HG02973 (cell line): ENCODE results near the gene BCL2L11.

Source experiments
- ATAC-seq: cut with Tn5 transposase; IDR thresholded peaks from one replicate; pipeline ENCODE4 v1.9.1; 2021; ENCODE audit warnings: moderate library complexity; ENCODE audit not compliant: unreplicated experiment

The BCL2L11 gene

DNA sequence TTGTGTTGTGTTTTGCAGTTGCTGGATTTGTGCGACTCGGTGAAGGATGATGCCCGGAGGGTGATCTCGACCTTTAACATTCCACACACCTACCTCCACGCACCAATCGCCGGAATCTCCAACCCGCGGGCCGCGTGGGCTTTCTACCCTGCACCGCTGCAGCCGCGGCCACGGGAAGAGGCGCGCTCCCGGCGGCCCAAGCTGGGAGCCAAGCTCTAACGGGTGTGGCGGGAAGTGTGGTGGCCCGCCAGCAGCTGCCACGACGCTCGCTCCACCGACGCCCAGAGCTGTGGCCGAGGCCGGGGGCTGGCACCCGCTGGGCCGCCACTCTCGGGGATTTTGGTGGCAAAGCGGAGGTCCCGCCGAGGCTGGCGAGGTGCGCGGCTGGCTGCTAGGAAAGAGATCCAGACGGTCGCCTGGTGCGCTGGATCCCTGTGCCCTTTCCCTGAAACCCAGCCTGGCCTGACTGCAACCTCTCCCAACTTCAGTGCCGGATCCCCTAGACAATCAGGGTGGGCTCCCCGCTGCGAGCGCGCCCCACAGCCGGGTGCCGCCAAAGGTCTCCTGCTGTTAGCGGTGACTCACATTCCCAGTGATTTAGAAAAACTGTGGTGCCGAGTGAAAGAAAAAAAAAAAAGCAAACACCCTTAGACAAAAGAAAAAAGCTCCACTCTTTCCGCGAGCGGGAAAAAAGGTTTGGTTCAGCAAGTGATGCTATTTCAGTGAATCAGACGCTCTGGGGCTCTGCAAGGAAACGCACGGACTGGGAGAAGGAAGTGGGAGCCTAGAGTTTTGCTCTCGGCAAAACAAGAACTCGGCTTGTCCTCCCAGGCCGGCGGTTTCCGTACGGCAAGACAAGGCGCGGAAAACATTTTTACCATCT lies 2.9 kb upstream of the BCL2L11 start:
- ATAC-seq: no peak

DNA sequence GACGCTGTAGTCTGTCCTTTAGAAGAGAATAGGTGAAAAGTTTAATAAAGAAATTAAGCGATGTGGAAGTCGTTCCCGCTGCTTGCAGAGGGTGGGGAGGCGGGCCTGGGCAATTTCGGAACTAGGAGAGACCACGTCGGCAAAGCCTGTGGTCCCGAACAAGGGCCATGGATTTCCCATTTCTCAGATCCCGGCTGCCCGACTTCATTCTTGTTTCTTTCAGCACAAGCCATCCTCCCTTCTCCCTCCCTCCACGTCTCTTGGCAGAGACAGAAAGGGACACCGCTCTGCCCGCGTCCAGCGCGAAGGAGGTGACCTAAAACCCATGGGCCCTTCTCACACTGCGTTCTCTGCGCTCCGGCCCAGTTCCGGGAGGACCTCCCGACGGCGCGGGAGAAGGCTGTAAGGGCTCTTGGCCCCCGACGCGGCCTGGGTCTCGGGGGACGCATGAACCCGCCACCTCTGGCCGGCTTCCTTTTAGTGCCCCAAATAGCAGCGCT lies 2.2 kb upstream of the BCL2L11 start:
- no peak for ATAC-seq

DNA sequence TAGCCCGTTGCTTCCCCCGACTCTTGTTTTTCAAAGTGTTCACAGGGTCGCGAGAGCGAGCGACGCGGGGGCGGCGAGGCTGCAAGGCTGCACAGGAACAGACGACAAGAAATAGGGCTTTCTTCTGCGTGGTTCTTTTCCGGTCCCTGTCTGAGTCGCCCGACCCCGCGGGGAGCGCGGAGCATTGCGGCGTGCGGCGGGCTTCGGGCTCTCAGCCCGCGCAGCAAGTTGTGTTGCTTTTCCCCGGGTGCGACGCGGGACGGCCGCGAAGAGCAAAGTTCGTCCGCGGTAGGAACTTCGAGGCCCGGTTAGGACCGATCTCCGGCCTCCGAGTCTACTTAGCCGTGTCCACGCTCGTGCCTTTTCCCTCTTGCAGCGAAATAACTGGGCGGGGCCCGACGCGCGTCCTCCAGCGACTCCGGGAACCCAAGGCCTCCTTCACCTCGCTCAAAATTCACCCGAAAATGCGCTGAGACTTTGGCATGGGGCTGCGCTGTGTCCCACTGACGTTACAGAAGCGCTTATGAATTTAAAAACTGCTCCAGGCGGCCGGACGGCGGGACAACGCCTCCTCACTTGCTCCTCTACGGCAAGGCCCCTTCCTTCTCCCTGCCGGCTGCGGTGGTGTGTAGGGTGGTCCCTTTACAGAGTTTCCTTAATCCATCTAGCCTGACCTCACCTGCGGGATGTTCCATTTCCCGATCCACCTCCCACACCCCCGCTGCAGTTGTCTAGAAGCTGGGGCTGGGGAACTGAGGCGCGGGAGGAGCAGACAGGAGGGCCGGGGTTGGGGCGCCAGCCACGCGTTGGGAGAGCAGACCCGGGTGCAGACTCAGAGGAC lies 1.5 kb upstream of the BCL2L11 start:
- ATAC-seq: no peak

DNA sequence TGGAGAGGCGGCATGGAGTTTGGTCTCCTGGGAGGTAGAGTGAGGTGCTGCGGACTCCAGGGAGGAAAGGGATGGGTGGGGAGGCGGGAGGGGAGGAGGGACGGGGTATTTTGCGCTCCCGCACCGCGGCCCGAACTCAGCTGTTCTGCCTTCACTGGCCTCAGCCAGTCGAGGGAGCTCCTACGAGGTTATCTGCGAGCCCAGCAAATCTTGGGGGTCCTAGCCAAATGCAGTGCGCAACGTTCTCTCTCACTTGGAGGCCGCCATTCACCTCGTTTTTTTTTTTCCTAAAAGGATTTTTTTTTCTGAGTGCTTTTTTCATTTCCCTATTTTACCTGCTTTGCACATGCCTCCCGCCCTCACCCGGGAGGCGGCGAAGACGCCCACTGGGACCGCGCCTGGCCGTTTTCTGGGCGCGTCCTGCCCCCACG lies 877 bp upstream of the BCL2L11 start:
- no peak for ATAC-seq

DNA sequence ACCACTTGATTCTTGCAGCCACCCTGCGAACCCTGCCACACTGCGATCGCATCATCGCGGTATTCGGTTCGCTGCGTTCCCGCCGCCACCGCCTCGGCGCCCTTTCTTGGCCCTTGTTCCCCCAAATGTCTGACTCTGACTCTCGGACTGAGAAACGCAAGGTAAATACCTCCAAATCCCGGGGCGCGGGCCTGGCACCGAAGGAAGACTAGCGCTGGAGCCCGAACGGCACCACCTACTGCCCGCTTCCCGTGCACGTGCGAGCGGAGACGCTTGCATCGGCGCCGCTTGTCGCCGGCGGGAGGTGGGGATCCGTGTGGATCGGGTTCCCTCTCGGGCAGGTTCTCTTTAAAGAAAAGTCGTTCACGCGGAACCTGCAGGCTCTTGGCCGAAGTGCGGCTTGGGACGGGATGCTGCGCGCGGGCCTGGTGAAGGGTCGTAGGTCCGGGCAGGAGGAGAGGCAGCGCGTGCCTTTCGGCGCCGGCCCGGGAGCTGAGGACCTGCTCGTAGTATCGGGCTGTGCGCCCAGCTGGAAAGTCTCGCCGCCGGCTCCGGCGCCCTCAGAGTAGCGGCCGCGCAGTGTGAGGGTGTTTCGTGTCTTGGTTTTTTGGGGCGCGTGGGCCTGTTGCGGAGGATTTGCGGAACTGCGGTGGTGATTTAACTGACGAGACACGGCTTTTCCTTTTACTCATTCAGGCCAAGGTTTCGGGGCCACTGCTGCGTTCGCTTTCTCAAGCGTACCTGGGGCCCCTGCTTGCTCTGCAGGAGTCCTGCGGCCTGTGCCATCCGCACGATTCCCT lies 514 bp downstream of the BCL2L11 start:
- ATAC-seq: peak; percentile 2

DNA sequence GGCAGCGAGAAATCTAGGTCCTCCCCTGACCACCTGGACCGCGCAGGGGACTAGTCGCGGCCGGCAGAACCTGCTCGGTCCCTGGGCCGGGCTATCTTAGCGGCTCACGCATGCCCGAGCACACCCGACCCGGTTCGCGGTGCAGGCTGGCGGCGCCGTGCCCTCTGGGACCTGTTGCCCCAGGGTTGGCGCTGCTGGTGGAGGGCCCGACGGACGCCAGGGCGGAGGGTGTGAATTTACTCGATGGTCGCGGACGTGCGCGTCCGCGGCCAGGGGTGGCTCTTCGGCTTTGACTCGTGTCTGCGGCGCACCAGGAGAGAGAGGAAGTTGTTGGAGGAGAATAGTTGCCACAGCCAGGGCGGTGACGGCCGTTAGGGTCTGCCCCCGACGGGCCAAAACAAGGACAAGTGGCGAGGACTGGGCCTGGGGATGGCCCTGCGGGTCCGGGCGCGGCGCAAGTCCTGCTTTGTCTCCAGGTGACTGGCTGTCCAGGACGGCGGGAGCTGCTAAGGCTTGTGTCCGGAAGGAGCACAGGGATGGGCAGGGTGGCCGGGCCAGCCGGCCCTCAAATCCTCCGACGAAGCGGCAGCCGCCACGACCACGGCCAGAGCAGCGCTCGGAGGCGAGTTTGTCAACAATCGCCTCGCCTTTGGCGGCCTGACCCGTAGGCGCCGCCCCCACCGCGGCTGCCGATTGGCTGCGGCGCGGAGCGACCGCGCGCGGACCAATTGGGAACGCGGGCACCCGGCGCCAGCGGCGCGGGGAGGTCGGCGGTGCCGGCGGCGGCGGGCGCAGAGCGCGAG lies 1.3 kb downstream of the BCL2L11 start:
- peak; percentile 37 for ATAC-seq

DNA sequence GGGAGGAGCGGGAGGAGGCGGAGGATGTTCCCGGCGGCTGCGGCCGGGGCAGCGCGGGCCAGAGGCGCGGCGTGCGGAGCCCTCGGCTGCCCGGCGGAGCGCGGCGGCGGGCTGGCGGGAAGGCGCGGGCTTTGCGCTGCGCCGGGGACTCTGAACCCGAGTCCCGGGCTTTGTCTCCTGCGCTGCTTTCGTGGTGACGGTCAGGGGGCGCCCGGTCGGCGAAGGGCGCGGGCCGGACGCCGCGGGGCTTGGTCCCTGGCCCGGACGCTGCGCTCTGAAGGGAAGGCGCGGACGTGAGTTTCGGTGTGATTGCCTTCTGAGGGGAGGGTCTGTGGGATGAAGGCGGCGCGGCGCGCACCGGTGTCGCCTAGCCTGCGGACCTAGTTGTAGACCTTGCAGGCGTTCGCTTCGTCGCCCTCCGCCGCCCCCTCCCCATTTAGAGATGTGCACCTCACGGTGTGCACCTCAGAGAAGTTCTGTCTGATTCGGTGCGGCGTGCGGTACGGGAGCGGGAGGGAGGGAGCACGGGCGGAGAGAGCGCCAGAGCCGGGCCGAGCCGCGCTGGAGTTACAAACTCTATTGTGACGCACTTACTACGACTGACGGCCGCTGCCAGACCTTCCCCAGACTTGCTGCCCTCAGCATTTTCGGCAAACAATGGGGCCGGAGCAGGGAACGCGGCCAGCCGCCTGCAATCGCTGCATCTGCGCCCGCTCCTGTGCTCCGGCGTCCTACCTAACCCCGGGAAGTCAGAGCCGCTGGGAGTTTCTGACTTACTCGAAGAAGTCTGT lies 2.1 kb downstream of the BCL2L11 start:
- ATAC-seq: no peak

DNA sequence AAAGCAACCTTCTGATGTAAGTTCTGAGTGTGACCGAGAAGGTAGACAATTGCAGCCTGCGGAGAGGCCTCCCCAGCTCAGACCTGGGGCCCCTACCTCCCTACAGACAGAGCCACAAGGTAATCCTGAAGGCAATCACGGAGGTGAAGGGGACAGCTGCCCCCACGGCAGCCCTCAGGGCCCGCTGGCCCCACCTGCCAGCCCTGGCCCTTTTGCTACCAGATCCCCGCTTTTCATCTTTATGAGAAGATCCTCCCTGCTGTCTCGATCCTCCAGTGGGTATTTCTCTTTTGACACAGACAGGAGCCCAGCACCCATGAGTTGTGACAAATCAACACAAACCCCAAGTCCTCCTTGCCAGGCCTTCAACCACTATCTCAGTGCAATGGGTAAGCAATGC lies 3.0 kb downstream of the BCL2L11 start:
- ATAC-seq: no peak

DNA sequence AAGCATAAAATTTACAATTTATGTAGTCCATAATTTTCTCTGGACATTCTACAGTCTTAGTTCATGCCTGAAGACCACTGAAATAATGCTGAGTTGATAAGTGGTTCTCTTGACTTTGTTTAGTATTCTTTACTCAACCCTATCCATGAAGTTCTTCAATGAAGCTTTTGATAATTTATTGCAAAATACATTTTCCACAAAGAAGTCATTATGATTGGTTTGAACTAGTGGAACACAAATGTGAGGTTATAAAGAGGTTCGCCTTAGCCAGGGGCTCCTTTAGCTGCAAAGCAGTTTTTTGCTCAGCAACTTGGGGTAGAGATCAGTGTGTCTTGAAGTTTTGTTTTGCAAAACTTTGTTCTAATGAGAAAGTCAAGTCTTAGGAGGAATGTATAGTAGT lies 5.9 kb downstream of the BCL2L11 start:
- ATAC-seq: no peak

DNA sequence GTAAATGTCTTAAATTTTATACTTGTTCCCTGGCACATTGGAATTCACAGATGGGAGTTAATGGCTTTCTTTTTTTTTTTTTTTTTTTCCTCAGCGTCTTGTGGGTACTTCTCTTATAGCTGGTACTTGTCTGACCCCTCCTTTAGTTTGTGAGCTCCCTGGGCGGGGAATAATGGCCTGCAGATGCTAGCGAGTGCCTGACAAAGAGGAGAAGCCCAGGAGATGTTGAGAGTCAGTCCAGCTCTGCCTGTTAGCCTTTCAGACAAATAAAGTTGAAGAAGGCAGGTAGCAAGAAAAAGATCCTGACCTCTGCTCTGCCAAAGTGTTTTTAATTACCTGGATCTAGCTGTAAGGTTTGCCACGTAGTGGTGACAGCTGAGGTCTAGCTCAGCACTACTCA lies 6.6 kb downstream of the BCL2L11 start:
- ATAC-seq: no peak

DNA sequence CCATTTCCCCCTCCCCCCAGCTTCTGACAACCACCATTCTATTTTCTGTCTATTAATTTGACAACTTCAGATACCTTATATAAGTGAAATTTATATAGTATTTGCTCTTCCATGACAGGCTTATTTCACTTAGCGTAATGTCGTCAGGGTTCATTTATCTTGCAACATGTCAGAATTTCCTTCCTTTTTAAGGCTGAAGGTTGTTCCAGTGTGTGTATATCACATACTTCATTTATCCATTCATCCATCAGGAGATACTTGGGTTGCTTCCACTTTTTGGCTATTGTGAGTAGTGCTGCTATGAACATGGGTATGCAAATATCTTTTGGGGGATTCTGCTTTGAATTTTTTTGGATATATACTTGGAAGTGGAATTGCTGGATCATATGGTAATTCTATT lies 7.4 kb downstream of the BCL2L11 start:
- ATAC-seq: no peak

DNA sequence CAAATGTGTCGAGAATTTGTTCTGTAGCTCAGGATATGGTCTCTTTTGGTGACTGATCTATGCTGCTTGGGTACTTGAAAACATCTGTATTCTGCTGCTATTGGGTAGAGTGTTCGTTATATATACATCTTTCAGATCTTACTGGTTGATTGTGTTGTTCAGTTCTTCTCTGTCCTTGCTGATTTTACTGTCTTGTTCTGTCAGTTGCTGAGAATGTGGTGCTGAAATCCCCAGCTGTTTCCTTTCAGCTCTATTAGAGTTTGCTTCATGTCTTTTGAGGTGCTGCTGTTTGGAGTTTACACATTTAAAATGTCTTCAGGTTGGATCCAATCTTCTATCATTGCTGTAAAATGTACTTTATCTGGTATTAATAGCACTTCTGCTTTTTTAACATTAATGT lies 12.9 kb downstream of the BCL2L11 start:
- ATAC-seq: no peak

DNA sequence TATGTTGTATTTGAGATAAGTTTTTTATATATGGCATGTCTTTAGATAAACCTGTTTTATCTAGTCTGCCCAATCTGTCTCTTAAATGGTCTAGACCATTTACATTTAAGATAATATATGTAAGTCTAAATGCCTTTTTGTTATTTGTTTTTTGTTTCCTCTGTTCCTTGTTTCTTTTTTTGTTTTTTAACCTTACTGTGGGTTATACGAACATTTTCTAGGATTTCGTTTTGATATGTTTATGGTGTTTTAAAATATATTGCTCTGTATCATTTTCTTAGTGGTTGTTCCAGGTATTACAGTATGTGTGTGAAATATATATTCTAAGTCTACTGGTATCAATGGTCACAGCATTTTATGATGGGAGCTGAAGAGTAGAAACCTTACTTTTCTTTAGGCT lies 13.3 kb downstream of the BCL2L11 start:
- ATAC-seq: no peak

DNA sequence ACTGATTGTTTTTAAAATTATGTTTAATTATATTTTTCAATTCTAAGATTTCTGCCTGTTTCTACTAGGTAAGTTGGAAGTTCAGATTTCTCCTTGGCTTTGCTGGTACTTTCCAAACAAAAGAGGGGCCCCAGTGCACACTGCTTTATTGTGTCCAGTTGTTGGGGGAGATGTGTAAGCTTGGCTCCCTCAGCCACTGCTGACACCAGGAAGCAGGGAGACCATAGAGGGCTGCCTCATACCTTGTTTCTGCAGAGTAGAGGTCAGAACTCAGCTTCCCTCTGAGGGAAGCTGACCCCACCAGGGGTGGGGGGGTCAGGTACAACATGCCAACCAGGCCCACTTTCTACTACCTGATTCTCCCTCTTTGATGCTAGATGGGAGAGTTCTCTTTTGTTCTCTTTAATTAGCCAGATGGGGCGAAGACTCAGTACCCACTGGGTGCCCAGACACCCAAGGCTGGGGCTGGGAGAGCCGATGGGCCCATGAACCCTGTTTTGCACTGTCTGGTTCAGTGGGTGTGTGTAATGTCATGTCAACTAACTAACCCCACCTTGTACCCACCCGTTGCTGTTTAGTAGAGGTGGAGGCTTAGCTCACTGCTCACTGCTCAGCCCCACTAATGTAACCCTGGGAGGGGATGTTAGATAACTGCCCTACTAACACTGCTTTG lies 14.7 kb downstream of the BCL2L11 start:
- no peak for ATAC-seq

DNA sequence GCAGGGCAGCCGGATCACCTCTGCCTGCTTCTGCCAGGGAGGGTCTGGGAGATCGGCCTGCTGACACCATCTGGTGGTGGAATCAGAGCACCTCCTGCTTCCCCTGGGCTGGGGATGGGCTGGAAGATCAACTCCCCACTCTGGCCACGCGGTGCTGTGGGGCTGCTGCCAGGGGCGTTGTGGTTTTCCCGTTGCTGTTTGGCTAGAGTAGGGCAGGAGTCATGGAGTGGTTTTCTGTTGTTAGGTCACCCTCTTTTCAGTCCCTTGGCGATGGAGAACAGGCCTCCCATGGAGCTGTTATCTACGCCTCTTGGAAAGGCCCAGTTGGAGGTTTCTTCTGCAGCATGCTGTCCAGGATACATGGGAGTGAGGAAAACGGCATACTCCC lies 15.2 kb downstream of the BCL2L11 start:
- ATAC-seq: no peak

DNA sequence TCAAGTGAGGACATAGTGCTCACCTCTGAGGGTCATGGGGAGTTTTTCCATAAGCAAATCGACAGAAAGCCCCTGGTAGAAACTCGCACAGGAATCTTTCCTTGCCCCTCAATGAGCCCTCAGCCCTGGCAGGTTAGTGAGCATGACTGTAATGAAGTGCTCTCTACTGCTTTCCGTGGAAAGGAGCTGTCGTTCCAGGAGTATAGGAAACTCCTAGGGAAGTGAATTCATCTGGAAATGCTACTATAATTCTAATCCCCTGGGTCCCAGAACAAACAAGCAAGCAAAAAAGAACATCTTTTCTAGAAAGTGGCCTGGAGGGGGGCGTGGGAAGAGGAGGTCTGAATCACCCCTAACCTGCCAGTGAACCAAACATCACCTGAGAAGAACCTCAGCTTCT lies 18.1 kb downstream of the BCL2L11 start:
- ATAC-seq: no peak

DNA sequence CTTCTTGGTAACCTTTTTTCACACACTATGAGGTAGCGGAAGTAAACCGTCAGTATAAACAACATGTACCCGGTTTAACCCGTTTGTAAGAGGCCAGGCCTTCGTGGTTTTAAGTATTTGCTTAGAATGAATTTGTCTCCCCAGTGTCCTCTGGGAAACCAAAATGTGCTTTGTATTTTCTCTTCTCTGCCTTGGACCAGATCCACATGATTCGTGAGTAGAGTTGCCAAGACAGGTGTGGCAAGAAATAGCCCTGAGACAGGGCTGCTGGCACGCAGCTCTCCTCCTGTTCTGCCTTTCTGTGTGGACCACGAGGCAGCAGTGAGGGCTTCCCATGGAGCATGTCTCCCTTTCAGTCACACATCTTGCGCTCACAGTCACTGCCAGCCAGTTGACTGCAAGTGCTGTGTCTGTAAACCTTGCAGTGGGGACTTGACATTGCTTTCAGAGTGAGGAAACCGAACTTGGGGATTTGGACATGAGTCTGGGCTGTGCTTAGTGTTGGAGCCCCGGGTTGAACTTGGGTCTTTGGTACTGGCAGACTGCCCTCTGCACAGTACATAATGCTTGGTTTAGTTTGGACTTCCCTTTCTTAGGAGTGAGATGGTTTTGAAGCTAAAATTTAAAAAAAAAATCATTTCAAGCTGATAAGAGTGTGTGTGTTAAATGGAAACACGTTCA lies 19.1 kb downstream of the BCL2L11 start:
- ATAC-seq: no peak

DNA sequence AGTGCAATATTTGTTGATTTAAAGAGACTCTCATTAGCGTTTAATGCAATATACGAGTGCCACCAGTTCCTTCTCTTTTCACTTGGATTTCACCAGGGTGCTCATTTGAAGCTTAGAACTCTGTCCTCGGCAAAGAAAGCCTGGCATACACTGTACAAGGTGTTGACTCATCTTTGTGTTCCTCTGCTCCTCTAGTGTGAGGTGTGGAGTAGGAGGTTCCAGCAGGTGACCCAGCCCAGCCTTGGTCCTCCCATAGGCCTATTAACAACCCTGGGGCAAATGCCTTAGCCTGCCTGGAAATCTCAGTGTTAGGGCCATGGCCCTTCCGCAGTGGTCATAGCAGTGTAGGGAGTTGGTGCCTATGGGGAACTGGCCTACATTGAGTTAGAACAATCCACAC lies 20.1 kb downstream of the BCL2L11 start:
- ATAC-seq: no peak
